Measurements from ENCODE around the gene BARHL1.

DNA sequence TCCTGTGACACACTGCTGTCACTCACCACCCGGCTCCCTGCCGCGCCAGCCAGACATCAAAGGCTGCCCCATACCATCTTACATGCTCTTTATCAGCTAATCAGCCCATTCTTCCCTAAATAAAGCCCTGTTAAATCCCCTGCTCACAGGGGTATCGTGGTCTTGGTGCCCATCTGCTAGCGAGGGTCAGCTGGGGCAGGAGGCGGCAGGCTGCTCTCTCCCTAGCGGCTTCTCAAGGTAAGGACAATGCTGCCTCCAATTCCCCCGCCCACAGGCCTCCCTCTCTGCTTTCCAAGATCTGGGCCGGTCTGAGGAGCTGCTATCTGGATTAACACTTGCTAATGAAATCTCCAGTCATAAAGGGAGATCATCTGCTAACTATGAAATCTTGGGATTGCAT, 26.8 kb downstream of the BARHL1 start:
- TF ChIP-seq, protein P1, sequence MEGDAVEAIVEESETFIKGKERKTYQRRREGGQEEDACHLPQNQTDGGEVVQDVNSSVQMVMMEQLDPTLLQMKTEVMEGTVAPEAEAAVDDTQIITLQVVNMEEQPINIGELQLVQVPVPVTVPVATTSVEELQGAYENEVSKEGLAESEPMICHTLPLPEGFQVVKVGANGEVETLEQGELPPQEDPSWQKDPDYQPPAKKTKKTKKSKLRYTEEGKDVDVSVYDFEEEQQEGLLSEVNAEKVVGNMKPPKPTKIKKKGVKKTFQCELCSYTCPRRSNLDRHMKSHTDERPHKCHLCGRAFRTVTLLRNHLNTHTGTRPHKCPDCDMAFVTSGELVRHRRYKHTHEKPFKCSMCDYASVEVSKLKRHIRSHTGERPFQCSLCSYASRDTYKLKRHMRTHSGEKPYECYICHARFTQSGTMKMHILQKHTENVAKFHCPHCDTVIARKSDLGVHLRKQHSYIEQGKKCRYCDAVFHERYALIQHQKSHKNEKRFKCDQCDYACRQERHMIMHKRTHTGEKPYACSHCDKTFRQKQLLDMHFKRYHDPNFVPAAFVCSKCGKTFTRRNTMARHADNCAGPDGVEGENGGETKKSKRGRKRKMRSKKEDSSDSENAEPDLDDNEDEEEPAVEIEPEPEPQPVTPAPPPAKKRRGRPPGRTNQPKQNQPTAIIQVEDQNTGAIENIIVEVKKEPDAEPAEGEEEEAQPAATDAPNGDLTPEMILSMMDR (IDR thresholded peaks at IDR 0.05; ENCODE audit: low read length) = no peak
- no peak for TF ChIP-seq EZH2 (IDR thresholded peaks at IDR 0.05; ENCODE audit: borderline replicate concordance, low read length)
